GM19035 (cell line): ENCODE data around the gene PLCL2.

Experiments
- ATAC-seq: cut with Tn5 transposase; IDR thresholded peaks from one replicate; pipeline ENCODE4 v1.9.1; 2021; ENCODE audit not compliant: unreplicated experiment

PLCL2 gene

DNA sequence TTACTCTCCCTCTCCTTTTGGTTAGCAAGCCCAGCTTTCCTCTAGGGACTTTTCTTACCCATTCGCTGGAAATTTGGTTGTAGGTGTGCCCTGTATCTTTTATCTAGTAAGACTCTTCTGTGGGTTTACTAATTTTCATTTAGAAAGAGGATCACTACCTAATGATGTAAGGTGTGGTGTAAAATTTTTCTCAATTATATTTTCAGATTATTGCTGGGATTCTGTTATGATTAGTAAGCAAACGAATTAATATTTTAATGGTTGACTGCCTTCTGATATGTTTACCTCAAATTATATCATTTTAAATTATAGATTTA lies 28.5 kb downstream of the PLCL2 start:
- peak; percentile 10 for ATAC-seq

DNA sequence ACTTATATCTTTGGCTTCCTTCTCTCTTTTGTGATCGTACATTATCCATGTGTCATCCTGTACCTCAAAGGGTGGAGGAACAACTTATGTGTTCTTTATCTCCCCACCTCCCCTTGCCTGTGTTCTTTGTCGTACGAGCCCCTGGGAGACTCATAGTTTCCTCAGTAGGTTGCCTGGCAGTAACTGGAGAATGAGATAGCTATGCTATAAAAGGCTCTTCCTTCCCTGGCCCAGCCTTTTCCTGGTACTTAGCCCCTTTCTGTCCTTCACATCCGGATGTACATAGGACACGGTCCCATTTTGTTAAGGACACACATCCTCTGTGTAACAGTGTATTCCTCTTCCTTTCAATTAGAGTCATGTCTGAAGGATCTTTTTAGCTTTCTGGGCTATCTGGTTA lies 32.1 kb downstream of the PLCL2 start:
- no peak for ATAC-seq

DNA sequence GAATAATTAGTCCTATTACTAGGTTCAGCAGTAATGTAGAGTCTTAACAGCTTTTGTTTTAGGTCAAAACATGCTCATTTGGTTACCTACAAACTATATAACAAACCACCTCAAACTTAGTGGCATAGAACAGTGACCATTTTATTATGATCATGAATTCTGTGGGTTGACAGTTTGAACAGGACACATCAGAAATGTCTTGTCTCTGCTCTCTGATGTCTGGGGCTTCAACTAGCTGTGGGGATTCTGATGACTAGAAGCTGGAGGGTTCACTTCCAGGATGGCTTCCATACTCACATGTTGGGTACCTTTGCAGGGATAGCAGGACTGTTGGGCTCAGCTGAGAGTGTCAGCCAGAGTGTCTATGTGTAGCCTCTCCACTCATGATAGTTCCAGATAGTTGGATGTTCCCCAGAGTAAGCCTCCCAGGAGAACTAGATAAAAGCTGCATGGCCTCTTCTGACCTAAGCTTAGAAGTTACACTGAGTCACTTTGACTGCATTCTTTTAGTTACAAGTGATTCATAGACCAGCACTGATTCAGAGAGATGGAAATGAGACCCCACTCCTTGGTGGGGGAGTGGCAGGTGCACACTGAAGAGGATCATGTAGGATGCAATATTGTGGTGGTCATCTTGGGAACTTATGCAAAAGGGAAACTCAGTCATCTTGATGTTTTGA lies 32.6 kb downstream of the PLCL2 start:
- ATAC-seq: no peak

DNA sequence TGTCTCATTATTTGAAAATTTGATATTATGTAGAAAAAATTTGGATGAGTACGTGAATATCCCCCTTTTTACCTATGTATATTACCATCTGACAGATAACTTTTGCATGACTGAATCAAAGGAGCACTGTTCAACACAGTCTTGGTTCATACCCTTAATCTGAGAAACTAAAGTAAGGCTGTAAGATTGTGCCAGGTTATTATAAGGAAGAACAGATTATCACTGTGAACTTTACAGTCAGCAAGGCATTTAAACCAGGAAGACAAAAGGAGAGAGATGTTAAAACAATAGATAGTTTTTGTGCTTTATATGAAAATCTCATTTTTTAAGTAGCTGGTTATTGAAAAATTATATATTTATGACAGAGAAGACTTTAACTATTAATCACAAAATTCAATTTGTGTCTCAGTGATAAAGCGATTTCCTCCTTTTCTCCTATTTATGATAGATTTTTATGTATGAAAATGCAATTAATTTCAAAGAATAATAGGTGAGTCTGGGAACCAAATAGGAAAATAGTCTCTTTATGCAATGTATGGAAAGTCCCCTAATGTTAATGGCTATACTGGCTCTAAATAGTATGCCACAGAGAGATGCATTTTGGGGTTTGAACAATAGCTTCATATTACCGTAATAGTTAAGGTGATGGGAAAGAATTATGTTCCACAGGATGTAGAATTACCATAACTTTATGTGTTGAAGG lies 33.4 kb downstream of the PLCL2 start:
- no peak for ATAC-seq

DNA sequence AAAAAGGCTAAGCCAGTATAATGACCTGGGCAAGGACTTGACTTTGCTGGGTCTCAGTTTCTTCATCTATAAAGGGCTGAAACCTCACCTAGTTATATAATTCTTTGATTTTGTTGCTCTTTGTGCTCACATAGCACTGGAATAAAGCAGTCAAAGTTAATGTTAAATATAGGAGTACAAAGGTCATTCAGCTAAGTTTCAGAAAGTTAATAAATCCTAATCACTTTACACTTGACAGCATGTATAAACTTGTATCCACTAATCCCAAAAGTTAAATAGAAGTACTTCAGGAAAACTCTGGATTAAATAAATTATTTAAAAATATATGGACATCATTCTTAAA lies 33.9 kb downstream of the PLCL2 start:
- ATAC-seq: no peak

DNA sequence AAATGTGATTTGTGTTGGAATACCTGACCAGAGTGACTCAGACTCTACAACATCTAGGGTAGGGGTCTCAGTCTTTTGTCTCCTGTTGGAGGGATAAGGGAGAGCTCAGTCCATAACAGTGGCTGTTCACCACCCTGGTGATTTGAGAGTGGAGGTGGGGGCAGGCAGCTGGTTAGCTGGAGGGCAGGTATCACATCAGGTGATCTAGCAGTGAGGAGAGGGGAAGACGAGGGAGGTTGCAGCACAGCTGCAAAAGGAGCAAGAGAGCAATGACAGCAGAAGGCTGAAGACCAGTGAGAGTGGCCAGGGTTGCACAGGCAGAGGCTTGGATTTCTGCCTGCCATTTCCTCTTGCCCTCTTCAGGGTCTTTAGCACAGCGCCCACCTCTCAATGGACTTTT lies 38.4 kb downstream of the PLCL2 start:
- no peak for ATAC-seq

DNA sequence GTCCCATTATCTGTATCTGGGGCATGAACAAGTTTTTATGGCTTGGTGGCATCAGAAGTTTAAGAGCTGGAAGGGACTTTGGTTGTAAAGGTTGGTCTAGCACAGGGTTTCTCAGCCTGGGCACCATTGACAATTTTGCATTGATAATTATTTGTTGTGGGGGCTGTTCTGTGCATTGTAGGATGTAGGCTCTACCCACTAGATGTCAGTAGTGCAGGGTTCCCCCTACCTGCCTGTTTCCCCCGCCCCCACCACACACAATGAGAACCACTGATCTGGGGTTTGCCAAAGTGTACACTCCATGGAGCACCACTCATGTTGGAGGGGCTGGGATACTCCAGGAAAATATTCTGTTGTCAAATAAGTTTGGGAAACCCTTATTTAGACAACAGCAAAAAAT lies 42.7 kb downstream of the PLCL2 start:
- ATAC-seq: no peak

DNA sequence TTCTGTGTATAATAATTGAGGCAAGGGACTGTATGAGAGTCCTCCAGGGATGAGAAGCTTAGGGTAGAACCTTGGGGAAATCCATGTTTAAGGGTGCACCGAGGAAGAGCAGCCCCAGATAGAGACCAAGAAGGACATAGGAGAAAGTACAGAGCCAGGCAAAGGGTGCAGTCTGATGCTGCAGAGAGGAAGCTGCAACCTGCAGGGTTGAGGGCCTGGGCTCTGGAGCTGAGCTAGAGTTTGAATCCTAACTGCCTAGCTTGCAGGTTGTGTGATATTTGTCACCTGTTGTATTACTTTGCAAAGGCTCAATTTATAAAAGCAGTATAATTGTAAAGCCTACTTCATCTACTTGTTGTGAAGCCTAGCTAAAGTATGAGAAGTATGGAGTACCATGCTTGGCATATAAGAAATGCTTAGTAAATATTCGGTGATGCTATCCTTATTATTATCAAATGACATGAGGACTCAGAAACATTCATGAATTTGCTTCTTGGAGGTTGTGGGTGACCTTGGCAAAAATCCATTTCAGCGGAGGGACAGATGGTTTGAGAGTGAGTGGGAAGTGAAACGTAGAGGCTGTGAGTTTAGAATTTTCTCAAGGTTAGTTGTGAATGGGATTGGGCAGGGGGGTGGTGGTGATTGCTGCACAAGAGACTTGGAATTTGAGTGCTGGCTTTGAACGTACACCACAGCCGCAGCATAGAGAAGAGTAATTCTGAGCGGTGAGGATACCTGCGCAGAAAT lies 43.8 kb downstream of the PLCL2 start:
- ATAC-seq: no peak

DNA sequence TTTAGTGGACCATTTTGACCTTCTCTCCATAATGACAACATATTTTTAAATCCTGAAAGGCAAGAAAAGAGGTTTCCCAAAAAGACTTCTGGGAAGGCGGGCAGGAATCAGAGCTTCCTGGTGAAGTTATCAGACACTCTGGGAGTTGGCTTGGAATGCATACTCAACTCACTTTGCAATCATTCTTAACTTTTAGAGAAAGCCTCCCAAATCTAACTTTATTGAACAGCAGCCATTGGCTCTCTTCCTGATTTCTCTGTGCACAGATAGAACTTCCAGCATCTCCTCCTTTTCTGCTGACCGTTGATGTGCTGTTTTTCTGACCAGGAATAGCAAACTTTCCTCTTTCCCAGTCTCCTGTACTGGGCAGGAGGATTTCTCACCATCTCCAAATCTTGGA lies 44.6 kb downstream of the PLCL2 start:
- no peak for ATAC-seq

DNA sequence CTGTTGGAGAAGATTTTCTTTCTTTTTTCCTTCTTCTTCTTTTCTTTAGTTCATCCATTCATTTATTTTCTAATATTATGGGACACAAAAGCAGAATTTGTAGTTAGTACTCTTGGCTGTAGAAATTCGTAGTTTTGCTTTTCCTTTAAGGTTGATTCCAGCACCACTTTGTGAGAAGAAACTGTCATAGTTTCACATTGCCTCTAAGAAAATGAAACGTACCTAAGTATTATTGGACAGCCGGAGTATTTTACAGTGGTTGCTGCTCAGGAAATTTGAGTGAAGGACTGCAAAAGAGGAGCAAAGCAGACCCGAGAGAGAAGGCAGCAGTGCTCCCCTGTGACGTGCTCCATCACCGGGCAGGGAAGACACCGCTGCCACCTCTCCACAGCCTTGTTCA lies 48.1 kb downstream of the PLCL2 start:
- no peak for ATAC-seq

DNA sequence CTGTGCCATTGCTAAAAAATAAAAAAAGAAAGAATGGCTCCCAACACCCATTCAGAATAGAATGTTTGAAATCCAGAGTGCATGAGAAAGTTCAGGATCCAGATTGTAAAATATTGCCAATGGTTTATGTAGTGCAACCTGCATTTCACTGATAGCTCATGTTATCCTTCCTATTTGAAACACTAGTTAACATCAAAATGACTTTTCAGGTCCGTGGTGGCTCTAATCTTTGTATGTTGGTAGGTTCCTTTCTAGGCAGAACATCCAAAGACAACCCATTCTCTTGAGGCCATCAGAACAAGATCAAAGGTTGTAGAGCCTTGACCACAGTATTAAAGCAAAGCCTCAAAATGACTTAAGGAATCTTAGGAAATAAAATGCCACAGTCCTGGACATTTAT lies 51.0 kb downstream of the PLCL2 start:
- ATAC-seq: no peak

DNA sequence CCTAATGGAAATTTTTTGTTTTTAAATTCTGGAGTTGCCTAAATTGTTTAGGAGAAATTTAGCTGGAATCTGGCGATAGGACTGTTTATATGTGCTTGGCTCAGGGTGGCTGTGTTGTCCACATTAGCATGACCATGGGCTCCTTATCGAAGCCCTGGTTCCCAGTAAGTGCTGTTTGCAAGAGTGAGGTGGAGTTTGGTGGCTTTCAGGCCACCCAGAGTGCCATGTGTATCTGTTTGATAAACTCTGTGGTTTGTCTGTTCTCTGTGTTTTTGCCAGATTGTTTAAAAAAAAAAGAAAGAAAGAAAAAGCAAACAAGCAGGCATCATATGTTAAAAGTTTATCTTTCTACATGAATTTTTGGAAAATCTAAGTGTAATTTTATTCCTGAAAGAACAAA lies 51.5 kb downstream of the PLCL2 start:
- no peak for ATAC-seq

DNA sequence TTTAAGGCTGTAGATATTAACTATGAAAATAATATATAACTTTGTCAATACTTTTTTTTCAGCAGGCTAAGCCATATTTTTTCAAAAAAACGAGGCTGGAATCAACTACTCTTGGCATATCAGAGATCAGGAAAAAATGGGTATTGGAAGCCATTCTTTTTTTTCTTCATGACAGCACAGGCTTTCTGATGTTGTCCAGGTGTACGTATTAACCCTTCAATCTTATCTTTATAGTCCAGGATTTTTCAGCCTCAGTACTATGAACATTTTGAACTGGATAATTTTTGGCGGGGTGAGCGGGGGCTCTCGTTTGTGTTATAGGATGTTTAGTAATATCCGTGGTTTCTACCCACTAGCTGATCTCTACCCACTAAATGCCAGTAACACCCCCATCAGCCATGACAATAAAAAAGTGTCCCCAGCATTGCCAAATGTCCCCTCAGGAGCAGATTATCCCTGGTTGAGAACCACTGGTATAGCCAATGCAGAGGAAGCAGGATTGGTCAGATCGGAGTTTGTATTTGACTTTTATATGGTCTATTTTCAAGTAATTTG lies 52.0 kb downstream of the PLCL2 start:
- ATAC-seq: no peak

DNA sequence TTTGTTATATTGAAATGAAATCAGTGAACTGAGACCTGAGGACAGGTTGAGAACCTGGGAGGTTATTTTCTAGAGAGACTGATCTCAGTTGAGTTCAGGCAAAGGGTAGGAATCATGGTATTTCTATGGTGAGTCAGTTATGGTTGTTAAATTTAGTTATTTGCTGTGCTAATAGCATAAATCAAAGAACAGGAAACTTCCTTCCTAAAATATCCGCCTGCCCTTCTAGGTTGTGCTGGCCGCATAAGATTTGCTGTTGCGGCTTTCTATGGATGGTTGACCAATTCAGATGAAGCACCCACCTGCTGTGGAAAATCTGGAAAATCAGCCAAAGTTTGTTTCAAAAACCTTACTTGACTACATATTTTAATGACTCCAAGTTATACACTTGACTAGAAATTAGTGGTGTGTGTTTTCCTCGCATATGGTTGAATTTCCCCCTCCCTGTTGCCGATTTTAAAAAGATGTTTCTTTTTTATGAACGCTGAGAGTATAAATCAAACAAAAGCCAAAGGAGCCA lies 52.6 kb downstream of the PLCL2 start:
- ATAC-seq: no peak

DNA sequence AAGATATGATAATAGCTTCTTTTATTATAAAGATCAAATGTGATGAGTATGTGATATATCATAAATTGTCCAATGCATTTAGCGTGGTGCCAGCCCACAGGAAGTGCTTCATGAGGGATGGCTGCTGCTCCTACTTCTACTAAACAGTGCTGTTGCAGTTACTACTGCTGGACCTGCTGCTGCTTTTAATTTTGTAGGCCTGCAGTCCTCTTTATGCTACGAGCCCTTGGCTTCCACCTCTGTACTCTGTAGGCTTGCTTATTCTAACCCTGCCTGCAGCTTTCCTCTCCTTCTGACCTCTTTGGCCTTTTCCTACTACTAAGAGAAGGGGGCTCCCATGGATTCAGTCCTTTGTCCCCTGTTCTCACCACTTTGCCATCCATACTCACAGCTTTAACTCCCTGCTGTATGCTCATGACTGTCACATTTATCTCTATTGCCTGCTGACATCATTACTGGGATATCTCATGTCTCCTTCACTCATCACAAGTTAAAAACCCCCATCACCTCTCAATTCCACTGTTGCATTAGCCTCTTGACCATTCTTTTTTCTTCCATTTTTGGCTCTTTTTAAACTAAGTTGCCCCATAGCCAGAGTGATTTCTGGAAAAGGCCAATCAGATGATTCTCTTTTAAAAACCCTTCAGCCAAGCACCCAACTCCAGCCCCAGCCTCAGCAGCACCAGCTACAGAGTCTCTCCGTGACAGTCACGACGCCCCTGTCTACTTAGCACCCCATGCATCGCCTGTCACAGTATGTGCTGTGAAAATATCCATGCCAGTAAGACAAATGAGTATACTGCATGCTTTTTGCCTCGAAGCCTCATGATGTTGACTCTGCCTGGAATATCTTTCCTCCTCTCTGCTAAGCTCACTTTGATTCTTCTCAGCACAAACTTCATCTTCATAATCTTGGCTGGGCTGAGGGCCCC lies 56.3 kb downstream of the PLCL2 start:
- ATAC-seq: no peak

DNA sequence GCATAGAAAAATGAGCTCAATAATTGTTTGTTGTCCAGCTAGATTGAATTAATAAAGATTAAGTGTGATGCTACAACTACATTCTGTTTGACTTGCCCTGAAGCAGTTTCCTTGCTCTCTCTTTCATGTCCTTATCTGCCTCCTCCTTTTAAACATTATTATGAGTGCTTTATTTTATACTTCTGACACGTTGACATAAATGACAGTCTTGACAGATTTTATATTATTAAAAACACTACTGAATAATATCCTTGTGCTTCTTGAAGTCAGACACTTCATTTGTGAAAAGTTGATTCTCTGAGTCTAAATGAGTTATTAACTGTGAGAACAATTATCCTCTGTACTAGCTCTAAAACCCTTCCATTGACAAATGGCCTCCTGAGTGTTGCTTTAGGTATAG lies 58.2 kb downstream of the PLCL2 start:
- no peak for ATAC-seq

DNA sequence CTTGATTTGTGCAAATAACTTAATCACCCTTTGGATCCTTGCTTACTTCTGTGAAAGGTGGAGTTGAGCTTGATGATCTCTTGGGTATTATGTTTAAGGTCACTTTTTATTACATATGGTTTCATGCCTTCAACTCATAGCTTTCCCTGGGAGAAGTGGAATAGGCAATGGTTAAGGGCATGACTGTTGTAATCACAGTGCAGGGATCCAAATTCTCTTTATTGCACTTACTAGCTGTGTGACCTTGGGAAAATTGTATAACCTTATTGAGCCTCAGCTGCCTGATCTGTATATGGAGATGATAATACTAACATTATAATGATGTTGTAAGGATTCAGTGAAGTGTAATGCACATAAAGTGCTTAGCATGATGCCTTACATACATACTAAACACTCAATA lies 59.1 kb downstream of the PLCL2 start:
- ATAC-seq: no peak

DNA sequence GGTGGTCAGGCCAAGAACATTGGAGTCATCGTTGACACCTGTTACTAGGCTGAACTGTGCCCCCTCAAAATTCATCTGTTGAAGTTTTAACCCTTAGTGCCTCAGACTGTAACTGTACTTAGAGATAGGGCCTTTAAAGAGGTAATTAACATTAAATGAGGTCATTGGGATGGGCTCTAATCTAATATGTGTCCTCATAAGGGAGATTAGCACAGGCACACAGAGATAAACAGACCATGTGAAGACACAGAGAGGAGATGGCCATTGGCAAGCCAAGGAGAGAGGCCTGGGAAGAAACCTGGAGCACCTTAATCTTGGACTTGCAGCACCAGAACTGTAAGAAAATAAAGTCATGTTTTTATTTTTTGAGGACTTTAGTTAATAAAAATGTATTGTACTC lies 59.6 kb downstream of the PLCL2 start:
- no peak for ATAC-seq

DNA sequence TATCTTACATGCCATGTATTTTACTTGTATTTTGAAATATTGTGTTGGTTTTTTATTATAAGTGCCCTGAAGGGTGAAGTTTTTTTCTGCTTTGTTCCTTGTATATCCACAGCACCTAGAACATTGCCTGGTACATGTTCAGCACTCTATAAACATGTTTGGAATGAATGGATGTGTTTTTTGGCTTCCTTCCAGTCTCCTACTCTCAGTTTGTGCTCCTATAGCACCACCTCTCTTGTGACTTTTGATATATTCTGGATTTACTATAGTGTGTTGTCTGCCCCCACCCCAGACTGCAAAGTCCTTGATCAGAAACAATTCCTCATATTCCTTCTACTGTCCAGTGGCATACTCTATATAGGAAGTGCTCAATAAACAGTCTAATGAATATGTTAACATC lies 60.6 kb downstream of the PLCL2 start:
- ATAC-seq: no peak

DNA sequence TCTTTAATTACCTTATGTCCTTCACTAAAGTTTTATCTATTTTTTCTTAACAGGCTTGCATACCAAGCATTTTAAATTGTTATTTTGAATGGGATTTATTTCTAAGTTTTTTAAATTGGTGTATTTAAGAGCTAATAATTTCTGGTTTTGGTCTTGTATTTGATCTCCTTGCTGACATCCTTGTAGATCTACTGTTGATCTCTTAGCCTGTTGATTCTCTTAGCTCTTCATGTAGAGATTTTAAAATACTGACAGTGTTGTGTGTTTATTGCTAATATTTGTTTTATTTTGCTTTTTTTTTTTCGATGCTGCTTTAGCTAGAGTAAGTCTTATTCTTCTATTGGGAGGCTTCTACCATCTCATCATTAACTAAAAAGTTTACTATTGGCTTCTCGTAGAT lies 65.5 kb downstream of the PLCL2 start:
- ATAC-seq: no peak

DNA sequence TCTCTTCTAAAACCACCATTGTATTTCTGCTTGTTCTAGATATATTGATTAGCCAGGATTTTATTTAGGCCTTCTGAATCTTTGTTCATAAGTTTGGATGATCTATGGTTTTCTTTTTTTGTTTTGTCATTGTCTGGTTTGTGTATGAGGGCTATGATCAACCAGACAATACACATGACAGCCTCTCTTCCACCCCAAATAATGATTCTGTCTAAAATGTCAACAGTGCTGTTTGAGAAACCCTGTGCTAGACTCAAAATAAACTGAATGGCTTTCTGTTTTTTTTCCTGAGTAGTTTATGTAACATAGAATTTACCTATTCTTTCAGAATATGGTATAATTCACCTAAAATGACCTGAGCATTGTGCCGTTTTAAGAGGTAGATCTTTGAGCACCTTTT lies 66.1 kb downstream of the PLCL2 start:
- no peak for ATAC-seq
